Esophagus (tissue), 2 donors: ENCODE measurements around the gene ACVR1. TPM values are rescaled to one million over a fixed set of nuclear protein-coding genes. Genes with fewer than 3 reads are reported as not detected.

ENCODE experiments used
- H3K27ac ChIP-seq, 2 donors: one replicate each; pipeline ENCODE4 v1.5.1; 2013; ENCODE audit warnings: low read depth in 2 of 2, mild to moderate bottlenecking in 2 of 2, inconsistent platforms in 1 of 2, low read length in 1 of 2, moderate library complexity in 1 of 2
- H3K27me3 ChIP-seq, 2 donors: one replicate each; pipeline ENCODE4 v1.6.1; 2013; ENCODE audit warnings: low read length in 2 of 2, control low read depth in 1 of 2, mild to moderate bottlenecking in 1 of 2; ENCODE audit not compliant: insufficient read depth in 2 of 2, control insufficient read depth in 1 of 2
- H3K36me3 ChIP-seq, 2 donors: one replicate each; pipeline ENCODE4 v1.6.1; 2013; ENCODE audit warnings: low read length in 1 of 2; ENCODE audit not compliant: control insufficient read depth in 2 of 2, insufficient read depth in 2 of 2
- H3K4me1 ChIP-seq, 2 donors: one replicate each; pipeline ENCODE4 v1.6.1; 2013; ENCODE audit warnings: low read length in 1 of 2; ENCODE audit not compliant: control insufficient read depth in 2 of 2, insufficient read depth in 2 of 2
- H3K4me3 ChIP-seq, 2 donors: one replicate each; pipeline ENCODE4 v1.5.1; 2013; ENCODE audit warnings: low read length in 2 of 2, mild to moderate bottlenecking in 2 of 2, low read depth in 1 of 2, moderate library complexity in 1 of 2
- H3K9me3 ChIP-seq, 2 donors: one replicate each; pipeline ENCODE4 v1.6.1; 2013; ENCODE audit warnings: mild to moderate bottlenecking in 2 of 2, low read depth in 1 of 2, low read length in 1 of 2, moderate library complexity in 1 of 2; ENCODE audit not compliant: control insufficient read depth in 2 of 2, insufficient read depth in 1 of 2
- WGBS, 2 donors: extraction: QIAGEN DNeasy Blood & Tissue Kit; methylation state at CpG; one replicate each; pipeline ENCODE4 v1.1.7; 2013; 5-methylcytosine and 5-hydroxymethylcytosine counted together
- polyA plus RNA-seq, 2 donors: library from polyadenylated mRNA; stranded (reverse); fragments of 200-250 nt; gene quantifications; one replicate each; pipeline ENCODE4 v1.2.3, GENCODE V29; 2013
- donor health status: healthy with polysubstance abuse.
- donor health status: Bipolar disorder and iron deficiency.

Gene ACVR1
- polyA plus RNA-seq, 2 donors = 1.8 to 5.9 TPM

- H3K27ac ChIP-seq = peak overlapping the region in 1 of 2 donors; percentile 89
- H3K36me3 ChIP-seq = peaks cover 0 to 1% of the 10 kb centered on the region in 2 donors
- WGBS, 2 donors = 27 to 28% methylated on average over 3 of the region's 3 CpGs
- no peak overlapping the region for H3K4me3 ChIP-seq
- H3K9me3 ChIP-seq = no peaks in the 10 kb centered on the region
- H3K4me1 ChIP-seq = peaks cover 5 to 6% of the 10 kb centered on the region in 2 donors
- no peaks in the 10 kb centered on the region for H3K27me3 ChIP-seq
Observed at GRCh38 chr2:157785200-157785599, 90.9 kb downstream of the ACVR1 start.

- Histone ChIP-seq H3K36me3 (peaks cover 0 to 5% of the 10 kb centered on the region in 2 donors), H3K4me1 (peaks cover 2 to 5% of the 10 kb centered on the region in 2 donors), H3K9me3 (no peaks in the 10 kb centered on the region), H3K27ac (peak overlapping the region; percentile 89 to 90), H3K27me3 (no peaks in the 10 kb centered on the region), H3K4me3 (peak overlapping the region in 1 of 2 donors; percentile 27)
- 46 to 56% methylated on average over 5 of the region's 5 CpGs for WGBS, 2 donors
Observed at GRCh38 chr2:157784823-157785175, 91.3 kb downstream of the ACVR1 start.

- peaks cover 2 to 5% of the 10 kb centered on the region in 2 donors for H3K4me1 ChIP-seq
Observed at GRCh38 chr2:157784169-157784822, 91.8 kb downstream of the ACVR1 start.

GRCh38 chr2:157783245-157783644 is 92.9 kb downstream of the ACVR1 start:
- 19 to 29% methylated on average over 2 of the region's 2 CpGs for WGBS, 2 donors
- Histone ChIP-seq H3K4me3 (no peak overlapping the region), H3K36me3 (peaks cover 0 to 5% of the 10 kb centered on the region in 2 donors), H3K9me3 (no peaks in the 10 kb centered on the region), H3K4me1 (peaks cover 2 to 5% of the 10 kb centered on the region in 2 donors), H3K27ac (no peak overlapping the region), H3K27me3 (no peaks in the 10 kb centered on the region)

More at GRCh38 chr2:157784169-157784822, 91.8 kb downstream of the ACVR1 start:
- WGBS, 2 donors = 36 to 38% methylated on average over 11 of the region's 11 CpGs
- Histone ChIP-seq H3K27ac (peak overlapping the region; percentile 89 to 90), H3K36me3 (peaks cover 0 to 5% of the 10 kb centered on the region in 2 donors), H3K27me3 (no peaks in the 10 kb centered on the region), H3K4me3 (peak overlapping the region in 1 of 2 donors; percentile 27), H3K9me3 (no peaks in the 10 kb centered on the region)

- no peak overlapping the region for H3K4me3 ChIP-seq
- peaks cover 0 to 5% of the 10 kb centered on the region in 2 donors for H3K36me3 ChIP-seq
- H3K4me1 ChIP-seq = peaks cover 2 to 5% of the 10 kb centered on the region in 2 donors
- no peaks in the 10 kb centered on the region for H3K27me3 ChIP-seq
- H3K9me3 ChIP-seq = no peaks in the 10 kb centered on the region
- H3K27ac ChIP-seq = no peak overlapping the region
- 36 to 43% methylated on average over 4 of the region's 4 CpGs for WGBS, 2 donors
Observed at GRCh38 chr2:157782057-157782845, 93.9 kb downstream of the ACVR1 start.

- no peak overlapping the region for H3K4me3 ChIP-seq
- WGBS, 2 donors = 85 to 86% methylated on average over 9 of the region's 9 CpGs
Observed at GRCh38 chr2:157780211-157780610, 95.9 kb downstream of the ACVR1 start.

GRCh38 chr2:157779794-157780193 is 96.3 kb downstream of the ACVR1 start:
- Histone ChIP-seq H3K36me3 (peaks cover 0 to 10% of the 10 kb centered on the region in 2 donors), H3K27ac (no peak overlapping the region)
- 42 to 65% methylated on average over 2 of the region's 2 CpGs for WGBS, 2 donors

More at GRCh38 chr2:157780211-157780610, 95.9 kb downstream of the ACVR1 start:
- Histone ChIP-seq H3K27ac (no peak overlapping the region), H3K9me3 (no peaks in the 10 kb centered on the region), H3K27me3 (no peaks in the 10 kb centered on the region), H3K4me1 (peaks cover 0 to 5% of the 10 kb centered on the region in 2 donors), H3K36me3 (peaks cover 0 to 10% of the 10 kb centered on the region in 2 donors)

GRCh38 chr2:157777427-157777826 is 98.7 kb downstream of the ACVR1 start:
- Histone ChIP-seq H3K36me3 (peaks cover 0 to 10% of the 10 kb centered on the region in 2 donors), H3K27ac (no peak overlapping the region), H3K4me1 (peaks cover 0 to under 1% of the 10 kb centered on the region in 2 donors), H3K9me3 (no peaks in the 10 kb centered on the region), H3K4me3 (no peak overlapping the region), H3K27me3 (no peaks in the 10 kb centered on the region)
- WGBS, 2 donors = 65 to 71% methylated on average over 4 of the region's 4 CpGs

More at GRCh38 chr2:157779794-157780193, 96.3 kb downstream of the ACVR1 start:
- Histone ChIP-seq H3K9me3 (no peaks in the 10 kb centered on the region), H3K27me3 (no peaks in the 10 kb centered on the region), H3K4me1 (peaks cover 0 to 5% of the 10 kb centered on the region in 2 donors), H3K4me3 (no peak overlapping the region)

- Histone ChIP-seq H3K9me3 (no peaks in the 10 kb centered on the region), H3K27ac (no peak overlapping the region), H3K36me3 (peaks cover 5 to 9% of the 10 kb centered on the region in 2 donors), H3K4me3 (no peak overlapping the region), H3K4me1 (no peaks in the 10 kb centered on the region), H3K27me3 (no peaks in the 10 kb centered on the region)
- 58 to 66% methylated on average over 1 of the region's 1 CpG for WGBS, 2 donors
Observed at GRCh38 chr2:157771234-157771633, 104.9 kb downstream of the ACVR1 start.
